Transverse colon (tissue), 3 donors: ENCODE data around the gene ZXDC.

Source experiments
- EP300 ChIP-seq: sonication (generic); formaldehyde crosslinking; IDR thresholded peaks from one replicate; pipeline ENCODE4 v1.6.1; 2017; ENCODE audit warnings: antibody characterized with exemption, low read depth
- TF ChIP-seq, protein P1 (sequence below), 5 experiments: fragments of 200-600 bp in 3 of 5; fragments of 450-650 bp in 2 of 5; sonication (generic) in 3 of 5; IDR thresholded peaks; 1 replicate in 2 of 5; 2 replicates in 3 of 5; pipeline ENCODE4 v1.5.1; 2016 to 2017; ENCODE audit warnings: antibody characterized with exemption in 5 of 5, inconsistent platforms in 3 of 5, mild to moderate bottlenecking in 2 of 5, moderate library complexity in 1 of 5

- TF ChIP-seq, protein P1, sequence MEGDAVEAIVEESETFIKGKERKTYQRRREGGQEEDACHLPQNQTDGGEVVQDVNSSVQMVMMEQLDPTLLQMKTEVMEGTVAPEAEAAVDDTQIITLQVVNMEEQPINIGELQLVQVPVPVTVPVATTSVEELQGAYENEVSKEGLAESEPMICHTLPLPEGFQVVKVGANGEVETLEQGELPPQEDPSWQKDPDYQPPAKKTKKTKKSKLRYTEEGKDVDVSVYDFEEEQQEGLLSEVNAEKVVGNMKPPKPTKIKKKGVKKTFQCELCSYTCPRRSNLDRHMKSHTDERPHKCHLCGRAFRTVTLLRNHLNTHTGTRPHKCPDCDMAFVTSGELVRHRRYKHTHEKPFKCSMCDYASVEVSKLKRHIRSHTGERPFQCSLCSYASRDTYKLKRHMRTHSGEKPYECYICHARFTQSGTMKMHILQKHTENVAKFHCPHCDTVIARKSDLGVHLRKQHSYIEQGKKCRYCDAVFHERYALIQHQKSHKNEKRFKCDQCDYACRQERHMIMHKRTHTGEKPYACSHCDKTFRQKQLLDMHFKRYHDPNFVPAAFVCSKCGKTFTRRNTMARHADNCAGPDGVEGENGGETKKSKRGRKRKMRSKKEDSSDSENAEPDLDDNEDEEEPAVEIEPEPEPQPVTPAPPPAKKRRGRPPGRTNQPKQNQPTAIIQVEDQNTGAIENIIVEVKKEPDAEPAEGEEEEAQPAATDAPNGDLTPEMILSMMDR (IDR thresholded peaks at IDR 0.05): no peak
- TF ChIP-seq EP300: no peak
Measured at GRCh38 chr3:126486360-126486847, 10.7 kb upstream of the ZXDC start.
